ENCODE data around the gene ZCCHC24.

DNA sequence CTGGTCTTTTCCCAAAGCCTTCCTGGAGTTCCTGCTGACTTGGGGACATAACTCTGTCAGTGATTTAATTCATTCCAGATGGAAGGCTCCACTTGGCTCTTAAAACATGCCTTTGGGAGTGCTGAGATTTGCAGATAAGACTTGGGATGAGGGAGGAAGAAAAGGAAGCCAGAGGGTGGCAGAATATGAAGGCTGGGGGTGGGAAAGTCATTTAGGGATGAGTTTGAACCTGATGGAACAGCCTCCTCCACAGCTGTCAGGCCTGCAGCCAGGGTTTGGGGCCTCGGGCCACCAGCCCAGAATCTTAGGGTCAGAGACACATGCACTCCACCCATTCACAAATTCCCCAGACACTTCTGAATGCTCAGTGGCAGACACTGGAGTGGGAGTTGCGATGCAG is 38.5 kb upstream of the ZCCHC24 start:
- TF ChIP-seq, protein P1, sequence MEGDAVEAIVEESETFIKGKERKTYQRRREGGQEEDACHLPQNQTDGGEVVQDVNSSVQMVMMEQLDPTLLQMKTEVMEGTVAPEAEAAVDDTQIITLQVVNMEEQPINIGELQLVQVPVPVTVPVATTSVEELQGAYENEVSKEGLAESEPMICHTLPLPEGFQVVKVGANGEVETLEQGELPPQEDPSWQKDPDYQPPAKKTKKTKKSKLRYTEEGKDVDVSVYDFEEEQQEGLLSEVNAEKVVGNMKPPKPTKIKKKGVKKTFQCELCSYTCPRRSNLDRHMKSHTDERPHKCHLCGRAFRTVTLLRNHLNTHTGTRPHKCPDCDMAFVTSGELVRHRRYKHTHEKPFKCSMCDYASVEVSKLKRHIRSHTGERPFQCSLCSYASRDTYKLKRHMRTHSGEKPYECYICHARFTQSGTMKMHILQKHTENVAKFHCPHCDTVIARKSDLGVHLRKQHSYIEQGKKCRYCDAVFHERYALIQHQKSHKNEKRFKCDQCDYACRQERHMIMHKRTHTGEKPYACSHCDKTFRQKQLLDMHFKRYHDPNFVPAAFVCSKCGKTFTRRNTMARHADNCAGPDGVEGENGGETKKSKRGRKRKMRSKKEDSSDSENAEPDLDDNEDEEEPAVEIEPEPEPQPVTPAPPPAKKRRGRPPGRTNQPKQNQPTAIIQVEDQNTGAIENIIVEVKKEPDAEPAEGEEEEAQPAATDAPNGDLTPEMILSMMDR (conservative IDR thresholded peaks at IDR 0.05): no peak
- no peak for TF ChIP-seq ZFX (IDR thresholded peaks at IDR 0.05)
